HPDE6-E6E7 (cell line): ENCODE results near the gene HBS1L.
A peak's percentile ranks its signal among the peaks of the same experiment; 100 is the strongest.

Experiments
- DNase-seq: peaks from one replicate; pipeline ENCODE4 v3.0.0; 2011; ENCODE audit warnings: missing footprints; ENCODE audit errors: extremely low spot score

The HBS1L gene

DNA sequence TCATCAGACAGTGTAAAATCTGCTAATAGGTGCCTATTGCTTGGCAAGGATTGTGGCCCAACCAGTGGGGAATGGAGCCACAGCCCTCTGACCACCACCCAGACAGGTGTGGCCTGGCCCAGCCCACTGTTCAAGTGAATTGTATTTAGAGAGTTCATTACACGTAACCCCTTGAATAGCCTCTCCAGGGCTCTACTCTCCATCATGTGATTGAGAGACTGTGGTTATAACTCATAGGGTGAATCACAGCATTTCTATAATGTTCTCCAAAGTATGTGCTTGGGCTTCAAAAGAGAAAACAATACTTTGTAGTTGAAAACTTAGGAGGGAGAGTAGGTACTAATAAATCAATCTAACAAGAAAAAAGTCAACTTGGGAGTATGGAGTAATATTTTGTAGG is 143.1 kb downstream of the HBS1L start:
- peak; percentile 57 for DNase-seq

DNA sequence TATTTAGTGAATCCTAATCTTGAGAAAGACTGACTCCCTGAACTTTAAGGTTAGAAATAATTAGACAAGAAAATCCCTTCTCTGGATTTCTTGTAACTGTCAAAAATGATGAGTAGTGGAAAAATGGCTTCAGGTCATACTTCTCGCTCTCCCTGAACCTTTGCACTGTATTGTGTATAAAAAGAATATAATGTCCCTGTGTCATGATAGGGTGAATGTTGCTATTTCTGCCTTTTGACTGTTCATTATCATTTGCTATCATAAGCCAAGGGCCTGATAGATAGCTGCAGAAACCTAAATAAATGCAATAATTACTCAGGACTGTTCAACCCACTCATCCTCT is 144.1 kb downstream of the HBS1L start:
- no peak for DNase-seq
